ENCODE data around the gene ZNF462.
"Not testable (repeated sequence)": the region's sequence is repeated elsewhere in the genome, so short reads cannot be mapped to it uniquely, and the experiment has no call there.

Gene ZNF462

GRCh38 chr9:106862821-106863720 lies at the start of gene ZNF462:
Gene ZNF462 (plus strand): TSS chr9:106863166. CDS start chr9:106923384, 60,218 bp downstream.
- peak; percentile 60 for DNase-seq (ENCODE audit: insufficient read length, low spot score)
- FAIRE-seq, result peak; percentile 73
- TF ChIP-seq POLR2A (IDR thresholded peaks at IDR 0.05; ENCODE audit: low read depth, low read length), result peak; percentile 93

GRCh38 chr9:106816524-106816923 lies 46.4 kb upstream of the ZNF462 start:
- no peak for FAIRE-seq
- no peak for DNase-seq (ENCODE audit: insufficient read length, low spot score)
- TF ChIP-seq POLR2A (IDR thresholded peaks at IDR 0.05; ENCODE audit: low read depth, low read length), result no peak

GRCh38 chr9:106818034-106818433 lies 44.9 kb upstream of the ZNF462 start:
- no peak for TF ChIP-seq POLR2A (IDR thresholded peaks at IDR 0.05; ENCODE audit: low read depth, low read length)
- DNase-seq (ENCODE audit: insufficient read length, low spot score), result no peak
- FAIRE-seq, result peak; percentile 76

GRCh38 chr9:106820866-106821265 lies 42.1 kb upstream of the ZNF462 start:
- DNase-seq (ENCODE audit: insufficient read length, low spot score) (no peak), FAIRE-seq (peak; percentile 65)
- no peak for TF ChIP-seq POLR2A (IDR thresholded peaks at IDR 0.05; ENCODE audit: low read depth, low read length)

- FAIRE-seq, result peak; percentile 75
- DNase-seq (ENCODE audit: insufficient read length, low spot score), result no peak
- no peak for TF ChIP-seq POLR2A (IDR thresholded peaks at IDR 0.05; ENCODE audit: low read depth, low read length)
Observed at GRCh38 chr9:106828070-106828469, 34.9 kb upstream of the ZNF462 start.

- DNase-seq (ENCODE audit: insufficient read length, low spot score) (no peak), FAIRE-seq (peak; percentile 6)
- TF ChIP-seq POLR2A (IDR thresholded peaks at IDR 0.05; ENCODE audit: low read depth, low read length), result no peak
Observed at GRCh38 chr9:106828965-106829364, 34.0 kb upstream of the ZNF462 start.

- peak; percentile 82 for FAIRE-seq
Observed at GRCh38 chr9:106829666-106830408, 33.1 kb upstream of the ZNF462 start.

GRCh38 chr9:106830527-106831150 lies 32.3 kb upstream of the ZNF462 start:
- no peak for DNase-seq (ENCODE audit: insufficient read length, low spot score)
- no peak for TF ChIP-seq POLR2A (IDR thresholded peaks at IDR 0.05; ENCODE audit: low read depth, low read length)
- FAIRE-seq, result peak; percentile 76

More at GRCh38 chr9:106829666-106830408, 33.1 kb upstream of the ZNF462 start:
- TF ChIP-seq POLR2A (IDR thresholded peaks at IDR 0.05; ENCODE audit: low read depth, low read length), result no peak
- DNase-seq (ENCODE audit: insufficient read length, low spot score), result no peak

GRCh38 chr9:106834888-106835287 lies 28.1 kb upstream of the ZNF462 start:
- FAIRE-seq, result no peak
- no peak for DNase-seq (ENCODE audit: insufficient read length, low spot score)
- no peak for TF ChIP-seq POLR2A (IDR thresholded peaks at IDR 0.05; ENCODE audit: low read depth, low read length)

GRCh38 chr9:106835840-106836239 lies 27.1 kb upstream of the ZNF462 start:
- DNase-seq (ENCODE audit: insufficient read length, low spot score) (no peak), FAIRE-seq (no peak)
- TF ChIP-seq POLR2A (IDR thresholded peaks at IDR 0.05; ENCODE audit: low read depth, low read length), result no peak

GRCh38 chr9:106843371-106843770 lies 19.6 kb upstream of the ZNF462 start:
- FAIRE-seq (peak; percentile 86), DNase-seq (ENCODE audit: insufficient read length, low spot score) (no peak)
- TF ChIP-seq POLR2A (IDR thresholded peaks at IDR 0.05; ENCODE audit: low read depth, low read length), result no peak

- no peak for TF ChIP-seq POLR2A (IDR thresholded peaks at IDR 0.05; ENCODE audit: low read depth, low read length)
- FAIRE-seq, result peak; percentile 81
Observed at GRCh38 chr9:106846307-106846706, 16.7 kb upstream of the ZNF462 start.

GRCh38 chr9:106846857-106847256 lies 16.1 kb upstream of the ZNF462 start:
- DNase-seq (ENCODE audit: insufficient read length, low spot score) (peak; percentile 30), FAIRE-seq (peak; percentile 98)
- TF ChIP-seq POLR2A (IDR thresholded peaks at IDR 0.05; ENCODE audit: low read depth, low read length), result no peak

More at GRCh38 chr9:106846307-106846706, 16.7 kb upstream of the ZNF462 start:
- no peak for DNase-seq (ENCODE audit: insufficient read length, low spot score)

- DNase-seq (ENCODE audit: insufficient read length, low spot score); FAIRE-seq: not testable (repeated sequence)
Observed at GRCh38 chr9:106851640-106852039, 11.3 kb upstream of the ZNF462 start.
